Glomerular visceral epithelial cell (primary cell): ENCODE measurements around the gene AVPR2.

Experiments
- DNase-seq: peaks from one replicate; pipeline ENCODE4 v3.0.0-alpha.2; 2016; ENCODE audit errors: extremely low spot score

The AVPR2 gene

DNA sequence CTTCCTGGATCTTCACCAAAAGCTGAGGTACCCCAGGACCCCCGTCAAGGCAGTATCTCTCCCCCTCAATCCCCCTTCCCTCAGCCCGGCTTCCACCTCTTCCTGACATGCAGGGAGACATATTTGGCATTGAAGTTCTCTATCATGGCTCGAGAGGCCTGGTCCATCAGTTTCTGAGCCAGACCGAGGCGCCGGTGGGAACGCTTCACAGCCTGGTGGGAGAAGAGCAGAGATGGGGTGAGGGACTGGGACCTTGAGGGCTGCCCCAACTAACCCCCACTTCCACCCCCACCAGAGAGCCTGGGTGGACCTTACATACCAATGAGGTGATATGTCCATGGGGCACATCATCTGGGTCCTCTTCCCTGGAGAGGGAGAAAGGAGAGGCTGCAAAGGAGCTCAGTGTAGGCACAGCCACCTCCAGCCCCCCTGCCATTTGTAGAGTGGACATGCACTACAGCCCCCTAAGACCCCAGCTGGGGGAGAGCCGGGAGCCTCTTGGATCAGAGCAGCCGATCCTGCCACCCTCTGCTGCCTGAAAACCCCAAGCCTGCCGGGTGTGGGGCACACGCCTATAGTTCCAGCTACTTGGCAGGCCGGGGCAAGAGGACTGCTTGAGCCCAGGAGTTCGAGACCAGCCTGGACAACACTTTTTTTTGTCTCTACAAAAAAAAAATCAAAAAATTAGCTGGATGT, 27.9 kb downstream of the AVPR2 start:
- no peak for DNase-seq

DNA sequence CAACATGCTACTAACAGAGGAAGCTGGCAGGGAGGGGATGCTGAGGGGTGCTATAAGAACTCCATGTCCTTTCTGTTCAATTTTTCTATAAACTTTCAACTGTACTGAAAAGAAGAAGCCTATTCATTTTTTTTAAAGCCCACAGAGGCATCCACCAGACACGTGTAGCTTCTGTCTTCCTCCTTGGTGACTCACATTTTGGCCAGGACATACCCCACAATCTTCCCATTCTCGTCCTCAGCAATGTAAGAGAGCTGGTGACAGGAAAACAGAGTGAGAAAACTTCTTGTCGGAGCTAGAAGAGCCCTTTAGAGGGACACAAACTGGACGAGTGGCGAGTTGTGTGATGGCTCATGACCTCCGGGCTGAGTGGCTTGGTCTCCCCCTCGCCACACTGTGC, 29.3 kb downstream of the AVPR2 start:
- no peak for DNase-seq

DNA sequence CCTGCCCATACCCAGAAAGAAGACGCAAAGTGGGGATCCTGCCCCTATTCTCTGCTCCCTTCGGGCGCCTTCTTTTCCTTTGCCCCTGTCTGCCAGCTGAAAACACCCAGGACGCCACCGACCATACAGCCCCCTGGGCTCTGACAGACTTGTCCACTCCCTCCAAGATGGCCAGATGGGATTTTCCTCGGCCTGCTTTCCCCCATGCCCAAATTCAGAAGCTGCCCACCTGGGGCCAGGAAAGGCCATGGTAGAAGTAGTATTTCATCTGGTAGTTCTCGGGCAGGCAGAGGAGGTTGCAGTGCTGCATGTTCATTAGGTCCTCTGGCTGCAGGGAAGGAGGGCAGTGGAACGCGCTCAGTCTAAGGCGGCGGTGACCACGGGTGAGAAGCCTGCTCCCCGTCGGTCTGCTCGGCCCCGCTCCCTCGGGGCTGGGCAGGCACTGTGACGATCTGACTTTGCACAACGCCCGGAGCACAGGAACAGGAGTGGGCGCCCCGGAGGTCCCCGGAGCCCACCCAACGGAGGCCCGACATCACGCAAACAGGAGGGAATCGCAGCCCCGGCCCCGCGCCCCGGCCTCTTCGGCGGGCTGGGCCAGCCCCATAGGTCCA, 29.8 kb downstream of the AVPR2 start:
- DNase-seq, result no peak

DNA sequence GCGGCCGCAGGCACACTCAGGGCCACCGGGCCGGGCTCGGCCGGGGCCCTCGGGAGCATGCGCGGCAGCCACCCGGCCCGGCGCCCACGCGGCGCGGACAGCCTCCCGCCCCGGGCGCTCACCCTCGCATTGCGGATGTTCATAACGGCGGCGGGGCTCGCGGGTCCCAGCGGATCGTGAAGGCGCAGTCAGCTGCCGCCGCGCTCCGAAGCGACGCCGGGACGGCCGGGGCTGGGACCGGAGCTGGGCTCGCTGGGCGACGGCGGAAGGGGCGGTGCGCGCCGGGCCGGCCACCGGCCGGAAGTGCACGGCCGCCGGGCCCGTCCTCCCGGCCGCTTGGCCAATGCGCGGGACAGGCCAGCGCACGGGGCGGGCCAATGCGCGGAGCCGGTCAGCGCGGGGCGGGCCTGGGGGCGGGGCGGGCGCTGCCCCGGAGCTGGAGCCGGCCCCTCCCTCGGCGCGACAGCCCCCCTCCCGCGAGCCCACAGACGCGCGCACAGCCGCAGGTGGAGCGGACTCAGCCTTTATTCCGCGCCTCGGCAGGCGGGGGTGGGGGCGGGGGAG, 30.4 kb downstream of the AVPR2 start, which contains the start of gene NAA10:
Gene NAA10, minus strand, starts transcription at position 276 of the 564 bp plus-strand sequence. Its CDS starts 133 bp downstream, at position 143.
- peak; percentile 79 for DNase-seq

DNA sequence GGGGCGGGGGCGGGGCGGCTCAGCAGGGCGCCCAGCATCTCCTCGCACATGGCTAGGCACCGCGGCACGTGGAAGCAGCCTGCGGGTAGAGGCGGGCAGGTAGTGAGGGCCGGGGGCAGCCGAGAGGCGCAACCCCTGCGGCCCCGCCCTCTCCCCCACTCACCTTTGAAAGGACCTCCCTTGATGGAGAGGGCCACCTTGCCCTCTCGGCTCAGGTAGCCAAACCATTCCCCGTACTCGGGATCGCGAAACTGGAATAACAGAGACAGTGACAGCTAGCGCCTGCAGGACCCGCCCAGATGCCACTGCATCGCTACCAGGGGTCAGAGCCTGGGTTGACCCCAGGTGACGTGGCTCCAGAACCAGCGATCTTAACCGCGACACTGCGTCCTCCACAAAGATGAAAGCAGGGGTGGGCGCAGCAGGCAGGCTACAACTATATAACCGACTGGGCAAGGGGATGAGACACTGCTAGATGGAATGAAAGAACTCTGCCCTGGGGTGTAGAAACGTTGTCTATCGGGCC, 30.9 kb downstream of the AVPR2 start:
- DNase-seq, result no peak

DNA sequence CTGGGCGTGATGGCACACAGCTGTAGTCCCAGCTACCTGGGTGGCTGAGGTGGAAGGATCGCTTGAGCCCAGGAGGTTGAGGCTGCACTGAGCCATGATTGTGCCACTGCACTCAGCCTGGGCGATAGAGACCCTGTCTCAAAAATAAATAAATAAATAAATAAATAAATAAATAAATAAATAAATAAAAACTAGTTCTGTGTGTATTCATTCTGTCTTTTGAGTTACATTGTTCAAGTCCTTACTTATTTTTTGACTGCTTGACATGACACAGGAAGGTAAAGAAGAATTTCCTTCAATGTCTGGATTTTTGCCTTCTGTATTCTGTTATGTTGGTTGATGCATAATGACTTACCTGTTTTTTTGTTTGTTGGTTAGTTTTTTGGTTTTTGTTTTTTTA, 32.6 kb downstream of the AVPR2 start:
- DNase-seq, result no peak

DNA sequence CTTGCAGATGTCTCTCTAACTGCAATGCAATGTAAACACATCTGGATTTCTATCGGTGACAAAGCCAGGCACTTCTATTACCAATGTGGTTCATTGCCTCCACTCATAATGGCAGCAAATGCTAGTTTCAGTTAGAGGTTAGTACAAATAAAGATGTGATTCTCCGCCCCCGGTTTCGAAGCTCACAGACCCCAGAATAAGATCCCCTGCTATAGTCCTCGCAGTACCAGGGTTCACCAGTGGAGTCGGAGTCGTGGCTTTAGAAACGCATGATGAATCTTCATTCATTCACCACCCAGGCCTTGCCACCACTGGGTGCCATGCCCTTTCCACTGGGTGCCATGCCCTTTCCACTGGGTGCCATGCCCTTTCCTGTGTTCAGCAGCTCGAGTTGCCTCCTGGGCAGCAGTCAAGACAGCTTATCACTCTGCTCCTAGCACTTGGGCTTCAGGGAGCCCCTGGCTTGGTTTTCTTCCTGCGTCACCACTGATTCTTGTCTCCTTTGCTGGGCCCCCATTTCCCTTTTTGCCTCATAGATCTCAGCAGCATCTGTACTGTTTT, 33.8 kb downstream of the AVPR2 start:
- DNase-seq, result no peak

DNA sequence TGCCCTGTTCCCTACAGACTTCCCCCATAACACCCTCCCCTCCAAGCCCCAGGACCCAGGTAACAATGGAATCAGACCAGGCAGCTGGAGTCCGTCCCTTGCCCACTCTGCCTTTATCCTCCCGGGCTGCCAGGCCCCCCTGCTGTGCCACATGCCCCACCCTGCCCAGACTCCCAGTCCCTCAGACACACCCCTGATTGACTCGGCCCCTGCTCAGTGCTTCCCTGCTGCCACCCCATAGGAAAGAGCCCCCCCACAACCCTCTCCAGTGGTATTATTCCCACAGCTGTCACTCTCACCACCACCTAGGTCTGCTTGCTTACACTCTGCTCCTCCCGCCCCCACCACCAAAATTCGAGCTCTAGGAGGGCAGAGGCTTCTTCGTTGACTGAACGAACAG, 35.1 kb downstream of the AVPR2 start:
- DNase-seq, result no peak

DNA sequence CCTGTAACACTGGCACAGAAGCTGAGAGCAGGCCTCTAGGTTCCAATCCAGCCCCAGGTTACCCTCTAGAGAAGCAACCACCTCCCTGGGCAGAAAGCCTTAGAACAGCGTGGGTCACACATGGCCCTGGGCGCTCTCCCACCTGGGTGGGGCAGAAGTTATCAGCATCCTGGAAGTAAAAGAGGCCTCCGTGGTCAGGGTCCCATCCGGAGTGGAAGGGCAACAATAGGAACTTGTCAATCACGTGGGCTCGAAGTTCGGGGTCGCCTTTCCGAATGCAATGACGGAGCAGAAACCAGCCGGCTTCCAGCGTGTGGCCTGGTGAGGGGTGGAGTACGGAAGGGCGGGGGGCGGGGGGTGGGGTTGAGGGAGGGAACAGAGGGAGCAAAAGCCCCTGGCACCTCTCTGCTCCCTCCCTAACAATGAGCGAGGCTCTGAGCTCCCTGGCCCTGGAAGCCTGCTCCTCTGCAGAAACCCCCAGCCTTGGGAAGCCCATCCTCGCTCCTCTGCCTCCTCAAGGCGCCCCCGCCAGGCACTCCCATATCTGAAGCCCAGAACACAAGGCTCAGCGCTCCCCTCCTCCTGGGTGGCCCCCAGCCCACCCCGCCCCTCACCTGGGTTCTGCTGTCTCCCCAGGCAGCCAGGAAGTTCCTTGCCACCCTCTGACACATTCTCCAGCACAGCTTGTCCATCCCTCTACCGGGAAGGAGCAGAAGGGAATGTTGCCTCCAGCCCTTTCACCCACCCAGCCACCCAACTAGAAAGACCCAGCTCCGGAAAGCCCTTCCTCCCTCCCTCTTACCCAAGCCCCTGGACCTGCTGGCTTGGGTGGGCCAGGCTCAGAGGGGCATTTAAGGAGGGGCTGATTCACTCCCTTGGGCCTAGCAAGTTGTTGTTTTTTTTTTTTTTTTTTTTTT, 37.1 kb downstream of the AVPR2 start:
- DNase-seq, result no peak

DNA sequence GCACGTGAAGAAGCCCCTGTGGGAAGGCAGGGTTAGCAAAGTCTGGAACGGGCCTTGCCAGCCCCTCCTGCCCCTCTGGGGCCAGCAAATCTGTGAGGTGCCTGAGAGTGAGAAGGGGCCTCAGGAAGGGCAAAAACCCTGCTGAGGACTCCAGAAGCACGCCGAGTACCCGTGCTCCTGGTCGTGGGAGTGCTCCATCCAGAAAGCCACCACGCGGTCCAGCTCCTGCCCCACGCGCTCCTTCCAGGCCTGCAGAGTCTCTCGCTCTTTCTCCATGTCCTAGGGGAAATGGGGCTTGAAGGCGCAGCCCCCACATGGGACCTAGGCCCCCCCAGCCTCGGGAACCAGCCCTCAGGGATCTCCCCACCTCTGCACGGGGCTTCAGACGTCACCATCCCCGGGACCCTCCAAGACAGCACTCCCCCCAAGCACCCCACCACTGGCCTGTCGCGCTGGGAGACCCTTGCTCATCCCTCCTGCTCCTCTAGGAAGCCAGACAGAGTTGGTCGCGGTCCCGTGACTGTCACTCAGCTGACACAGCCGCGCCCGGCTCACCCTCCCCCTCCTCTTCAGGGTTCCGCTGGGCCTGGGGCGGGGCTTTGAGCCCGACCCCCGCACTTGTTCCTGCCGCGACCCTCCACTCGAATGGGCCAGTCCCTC, 39.8 kb downstream of the AVPR2 start, which contains the start of gene RENBP:
Gene RENBP, minus strand, starts transcription at position 504 of the 660 bp plus-strand sequence. Its CDS starts 33 bp downstream, at position 471.
- DNase-seq, result no peak

DNA sequence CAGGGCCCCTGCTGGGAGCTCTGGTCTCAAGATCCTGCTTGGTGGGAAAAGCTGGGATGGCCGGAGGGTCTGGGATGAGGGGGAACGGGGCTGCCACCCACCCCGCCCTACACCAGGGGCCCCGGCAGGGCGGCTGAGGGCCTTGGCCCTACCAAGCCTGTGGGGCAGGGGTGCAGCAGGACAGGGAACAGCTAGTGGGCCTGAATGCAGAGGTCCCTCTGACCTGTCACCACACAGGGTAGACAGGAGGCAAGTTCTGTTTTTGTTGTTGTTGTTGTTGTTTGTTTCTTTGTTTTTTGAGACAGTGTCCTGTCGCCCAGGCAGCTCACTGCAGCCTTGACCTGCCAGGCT, 40.3 kb downstream of the AVPR2 start:
- DNase-seq, result no peak

DNA sequence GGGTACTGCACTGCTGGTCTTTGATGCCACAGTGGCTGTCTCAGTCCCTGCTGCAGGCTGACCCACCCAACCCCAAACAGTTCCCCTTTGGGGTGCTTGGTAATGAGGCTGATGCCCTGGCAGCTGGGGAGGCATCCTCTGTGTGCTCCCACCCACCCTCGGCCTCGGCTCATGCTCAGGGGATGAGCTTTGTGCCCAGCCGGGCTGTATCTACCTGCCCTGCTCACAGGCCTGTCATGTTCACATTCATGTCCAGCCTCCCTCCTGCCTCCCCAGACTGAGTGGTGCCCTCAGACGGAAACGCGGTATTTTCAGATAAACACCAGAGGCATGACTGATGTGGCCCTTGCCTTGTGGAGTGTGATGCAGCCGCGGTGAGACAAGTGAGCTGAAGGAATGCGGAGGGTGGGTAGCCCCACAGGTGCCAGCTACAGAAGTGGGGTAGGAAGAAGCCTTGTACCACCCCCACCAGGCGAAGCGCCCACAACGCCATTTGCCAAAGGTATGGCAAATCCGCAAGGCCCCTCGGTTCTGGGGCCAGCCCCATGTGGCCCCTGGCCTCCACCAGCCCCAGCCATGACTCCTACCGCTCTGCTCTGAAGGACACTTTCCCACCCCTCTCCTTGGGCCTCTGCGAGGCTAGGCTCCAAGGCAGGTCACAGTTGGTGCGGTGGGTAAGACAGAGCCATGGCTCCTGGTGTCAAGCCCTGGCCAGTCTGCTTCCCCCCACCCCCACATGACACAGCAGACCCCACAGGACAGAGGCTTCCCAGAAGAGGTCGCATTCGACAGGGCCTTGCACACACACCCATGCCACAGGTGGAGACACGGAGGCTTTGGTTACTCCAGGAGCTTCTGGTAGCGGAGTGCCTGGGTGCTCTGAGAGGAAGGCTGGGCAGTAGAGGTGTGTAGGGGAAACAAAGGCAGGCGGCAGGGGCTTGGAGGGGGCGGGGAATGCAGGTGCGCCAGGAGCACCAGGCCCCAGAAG, 41.8 kb downstream of the AVPR2 start:
- DNase-seq, result no peak

DNA sequence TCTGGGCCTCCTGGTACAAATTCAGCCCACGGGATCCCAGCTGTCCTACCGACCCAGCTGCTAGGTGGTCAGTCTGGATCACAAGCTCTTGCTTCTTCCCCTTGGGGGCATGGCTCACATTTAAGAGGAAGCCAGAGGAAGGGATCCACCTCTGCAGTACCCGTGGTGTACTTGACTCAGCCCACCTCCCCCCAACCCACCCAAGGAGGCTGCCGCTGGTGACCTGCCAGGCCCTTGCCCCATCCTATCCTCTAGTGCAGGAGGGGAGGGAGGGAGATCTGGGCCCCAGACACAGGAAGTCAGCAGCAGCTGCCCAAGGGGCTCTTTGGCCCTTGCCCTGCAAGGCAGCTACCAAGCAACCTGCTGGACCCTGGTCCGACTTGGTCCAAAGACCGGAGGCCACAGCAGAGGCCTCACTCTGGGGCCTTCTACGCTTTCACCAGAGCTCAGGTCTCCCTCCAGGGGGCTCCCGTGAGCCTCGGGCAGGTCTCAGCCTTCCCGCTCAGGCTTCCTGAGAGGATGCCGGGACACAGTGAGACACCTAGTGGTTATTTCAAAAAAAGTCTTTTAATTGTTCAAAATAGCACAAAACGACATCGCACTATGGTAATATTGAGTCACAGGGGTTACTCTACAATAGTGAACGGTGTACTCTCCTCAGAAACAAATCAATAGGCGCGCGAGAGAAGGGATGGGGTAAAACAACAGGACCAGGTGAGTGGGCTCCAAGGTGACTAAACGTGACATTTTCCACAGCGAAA, 42.7 kb downstream of the AVPR2 start:
- peak; percentile 76 for DNase-seq

DNA sequence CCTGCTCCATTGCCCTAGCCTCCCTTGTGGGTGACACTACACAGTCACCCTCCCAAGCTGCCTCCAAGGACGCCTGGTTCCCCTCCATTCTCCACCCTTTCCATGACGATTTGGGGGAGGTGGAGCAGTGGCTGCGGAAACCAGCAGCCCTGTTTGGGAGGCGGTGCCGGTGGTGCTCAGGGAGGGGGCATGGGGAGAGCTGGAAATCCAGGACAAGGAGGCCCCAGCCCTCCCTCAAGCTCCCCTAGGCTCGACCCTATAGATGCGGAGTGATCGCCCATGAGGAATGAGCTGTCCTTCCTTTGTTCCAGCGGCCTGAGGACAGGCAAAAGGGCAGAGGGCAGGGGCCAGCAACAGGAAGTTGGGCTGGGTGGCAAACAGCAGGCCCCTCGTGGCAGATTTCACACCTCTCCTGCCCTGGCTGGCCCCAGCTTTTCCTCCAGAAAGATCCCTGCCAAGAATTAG, 43.6 kb downstream of the AVPR2 start:
- DNase-seq, result no peak

DNA sequence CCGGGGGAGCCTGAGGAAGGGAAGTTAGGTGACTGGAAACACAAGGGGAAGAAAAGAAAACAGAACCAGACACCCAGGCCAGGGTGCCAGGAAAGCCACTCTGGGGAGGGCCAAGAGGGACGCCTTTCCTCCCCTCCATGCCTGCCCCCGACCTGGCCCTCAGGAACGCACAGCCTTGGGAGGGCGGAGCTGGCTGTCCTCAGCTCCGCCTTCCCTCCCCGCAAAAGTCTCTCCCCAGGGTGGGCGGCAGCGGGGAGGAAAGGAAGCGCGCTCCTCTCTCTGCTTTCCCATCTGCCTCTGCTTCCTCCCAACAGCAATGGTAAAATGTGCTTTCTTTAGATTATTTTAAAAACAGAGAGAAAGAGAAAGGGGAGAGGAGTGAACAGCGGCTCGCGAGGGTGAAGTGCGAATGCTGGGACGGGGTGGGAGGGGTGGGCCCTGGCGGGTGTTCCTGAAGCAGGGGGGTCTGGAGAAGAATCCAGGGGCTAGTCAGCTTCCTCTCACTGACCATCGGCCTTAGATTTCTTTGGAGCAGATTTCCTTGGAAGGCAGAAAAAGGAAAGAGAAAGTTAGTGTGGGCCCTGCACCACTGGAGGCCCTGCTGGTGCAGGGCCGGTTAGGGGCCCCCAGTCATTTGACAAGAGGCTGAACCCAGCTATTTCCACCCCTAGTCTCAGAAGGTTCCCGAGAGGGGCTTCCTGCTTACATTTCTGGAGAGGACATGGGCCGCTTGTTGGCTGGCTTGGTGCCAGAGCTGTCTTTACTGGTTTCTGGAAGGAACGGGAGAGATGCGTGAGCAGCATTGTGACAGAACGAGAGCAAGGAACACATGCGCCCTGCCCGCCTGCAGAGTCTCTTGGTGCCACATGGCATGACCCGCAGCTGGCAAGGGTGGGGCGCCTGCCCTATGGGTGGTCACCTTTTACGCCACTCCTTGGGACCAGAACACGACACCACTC, 44.7 kb downstream of the AVPR2 start:
- DNase-seq, result no peak

DNA sequence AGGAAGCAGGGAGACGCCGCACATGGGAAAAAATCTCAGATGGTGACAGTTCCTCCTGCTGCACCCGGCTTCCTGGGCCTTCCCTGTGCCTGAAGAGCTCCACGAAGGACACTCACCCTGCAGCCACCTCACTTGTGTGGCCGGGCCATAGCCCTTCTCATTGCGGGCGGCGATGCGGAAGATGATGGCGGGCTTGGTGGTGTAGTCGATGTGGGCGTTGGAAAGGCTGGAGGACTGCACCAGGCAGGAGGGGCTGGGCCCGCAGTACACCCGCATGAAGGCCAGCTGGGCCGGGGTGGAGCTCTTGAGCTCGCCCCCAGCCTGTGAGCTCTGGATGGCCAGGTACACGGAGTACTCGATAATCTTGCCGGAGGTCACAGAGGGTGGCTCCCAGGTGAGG, 45.7 kb downstream of the AVPR2 start:
- no peak for DNase-seq

DNA sequence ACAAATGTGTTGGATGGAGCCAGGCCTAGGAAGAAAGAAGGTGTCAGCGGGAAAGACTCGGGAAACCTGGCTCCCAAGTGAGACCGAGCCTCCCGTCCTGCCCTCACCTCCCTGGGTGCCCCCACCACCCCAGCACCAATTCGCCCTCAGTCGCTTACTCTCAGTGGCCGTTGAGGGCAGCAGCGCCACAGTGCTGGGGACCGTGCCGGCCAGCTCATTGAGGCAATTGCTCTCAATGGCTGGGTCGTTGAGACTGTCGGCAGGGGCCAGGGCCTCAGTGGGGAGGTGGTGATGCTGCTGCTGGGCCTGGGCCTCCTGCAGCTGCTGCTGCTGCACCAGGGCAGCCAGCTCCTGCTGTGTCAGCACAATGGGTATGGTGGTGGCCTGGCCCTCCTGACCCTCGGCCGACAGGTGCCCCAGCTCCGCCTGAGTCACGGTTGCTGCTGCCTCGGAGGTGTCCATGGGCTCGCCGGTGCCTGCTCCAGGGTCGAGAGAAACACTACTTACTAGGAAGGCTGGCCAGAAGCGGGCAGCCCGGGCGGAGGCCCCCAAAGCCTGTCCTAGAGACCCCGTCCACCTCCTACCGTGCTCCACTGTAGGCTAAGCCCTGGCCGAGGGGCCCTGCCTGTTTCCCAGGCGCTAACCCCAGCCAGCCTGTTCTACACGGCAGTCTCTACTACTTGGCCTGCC, 47.4 kb downstream of the AVPR2 start:
- no peak for DNase-seq
